Nephron progenitor cell (in vitro differentiated cells): ENCODE data around the gene ZNF521.

Experiments
- DNase-seq: peaks from one replicate; pipeline ENCODE4 v3.0.0; 2021
- H3K27ac Mint-ChIP-seq: 2 replicates; pipeline ENCODE4 v1.8.0; 2021; ENCODE audit warnings: mild to moderate bottlenecking, moderate library complexity, mixed read lengths
- H3K27me3 Mint-ChIP-seq: 2 replicates; pipeline ENCODE4 v1.8.0; 2021; ENCODE audit warnings: mild to moderate bottlenecking, low read depth, mixed read lengths; ENCODE audit not compliant: poor library complexity
- H3K36me3 Mint-ChIP-seq: 2 replicates; pipeline ENCODE4 v1.8.0; 2021; ENCODE audit warnings: low read depth, mixed read lengths
- H3K4me1 Mint-ChIP-seq: 2 replicates; pipeline ENCODE4 v1.8.0; 2021; ENCODE audit warnings: mixed read lengths
- H3K4me3 Mint-ChIP-seq: 2 replicates; pipeline ENCODE4 v1.8.0; 2021; ENCODE audit warnings: mild to moderate bottlenecking, moderate library complexity, mixed read lengths
- H3K9me3 Mint-ChIP-seq: 2 replicates; pipeline ENCODE4 v1.8.0; 2021; ENCODE audit warnings: mild to moderate bottlenecking, moderate library complexity, mixed read lengths
- CTCF ChIP-seq: fragments of 200-600 bp; sonication (generic); IDR thresholded peaks from 2 replicates; pipeline ENCODE4 v1.5.0; 2021; ENCODE audit warnings: antibody characterized with exemption

ZNF521 gene

GRCh38 chr18:25067275-25068025 is 284.5 kb downstream of the ZNF521 start:
- Mint-ChIP-seq H3K27me3 (no peaks in the 10 kb centered on the region), H3K4me3 (no peak overlapping the region), H3K36me3 (peaks cover 36% of the 10 kb centered on the region), H3K27ac (no peak overlapping the region), H3K9me3 (no peaks in the 10 kb centered on the region), H3K4me1 (peaks cover 37% of the 10 kb centered on the region)
- DNase-seq, result no peak
- TF ChIP-seq CTCF, result no peak

- peaks cover 42% of the 10 kb centered on the region for H3K36me3 Mint-ChIP-seq
- no peaks in the 10 kb centered on the region for H3K9me3 Mint-ChIP-seq
- H3K27ac Mint-ChIP-seq, result peak overlapping the region; percentile 46
- H3K4me1 Mint-ChIP-seq, result peaks cover 32% of the 10 kb centered on the region
- no peaks in the 10 kb centered on the region for H3K27me3 Mint-ChIP-seq
- TF ChIP-seq CTCF, result no peak
- no peak for DNase-seq
- no peak overlapping the region for H3K4me3 Mint-ChIP-seq
Measured at GRCh38 chr18:25066516-25066915, 285.4 kb downstream of the ZNF521 start.

- Mint-ChIP-seq H3K27ac (no peak overlapping the region), H3K9me3 (no peaks in the 10 kb centered on the region), H3K27me3 (peaks cover 2% of the 10 kb centered on the region), H3K36me3 (peaks cover 54% of the 10 kb centered on the region), H3K4me1 (peaks cover 18% of the 10 kb centered on the region), H3K4me3 (no peak overlapping the region)
- no peak for TF ChIP-seq CTCF
- DNase-seq, result no peak
Measured at GRCh38 chr18:25062720-25063119, 289.2 kb downstream of the ZNF521 start.

GRCh38 chr18:25061395-25061794 is 290.6 kb downstream of the ZNF521 start:
- Mint-ChIP-seq H3K4me3 (no peak overlapping the region), H3K27ac (no peak overlapping the region), H3K27me3 (peaks cover 2% of the 10 kb centered on the region), H3K4me1 (peaks cover 9% of the 10 kb centered on the region), H3K9me3 (no peaks in the 10 kb centered on the region), H3K36me3 (peaks cover 47% of the 10 kb centered on the region)
- no peak for TF ChIP-seq CTCF
- no peak for DNase-seq

- peaks cover 34% of the 10 kb centered on the region for H3K36me3 Mint-ChIP-seq
- no peak for DNase-seq
Measured at GRCh38 chr18:25058521-25058920, 293.4 kb downstream of the ZNF521 start.

More at GRCh38 chr18:25058521-25058920, 293.4 kb downstream of the ZNF521 start:
- Mint-ChIP-seq H3K27ac (no peak overlapping the region), H3K27me3 (peaks cover 2% of the 10 kb centered on the region), H3K4me3 (no peak overlapping the region), H3K9me3 (no peaks in the 10 kb centered on the region), H3K4me1 (peaks cover 7% of the 10 kb centered on the region)
- no peak for TF ChIP-seq CTCF
